H1 (cell line): Measurements from ENCODE around the gene SWI5. TPM values are rescaled to one million over a fixed set of nuclear protein-coding genes. Genes with fewer than 3 reads are reported as not detected.

Source experiments
- NRF1 ChIP-seq: IDR thresholded peaks from 2 replicates; pipeline ENCODE4 v1.6.1; 2011; ENCODE audit warnings: mild to moderate bottlenecking, low read depth, low read length, improper control_type of control experiment
- polyA plus RNA-seq, 7 experiments: library from polyadenylated mRNA; depleted of rRNA in 3 of 7; stranded (reverse) in 5 of 7; unstranded in 2 of 7; fragments of >200 nt in 5 of 7; fragments of 200-250 nt in 2 of 7; gene quantifications; 1 replicate in 5 of 7; 2 replicates in 1 of 7; 4 replicates in 1 of 7; pipeline versions ENCODE4 v1.2.1 to v1.2.3, GENCODE V29; 2011 to 2013; ENCODE audit warnings: missing spikeins in 2 of 7, mixed read lengths in 2 of 7
- total RNA-seq: library from RNA; stranded (reverse); fragmentation: NEBNext Ultra II Directional; extraction: Animal tissue kit (Norgen Biotek cat#: 25700); gene quantifications from 2 replicates; pipeline ENCODE4 v1.2.1, GENCODE V29; 2021
- TF ChIP-seq, protein P1 (sequence below), 3 experiments: IDR thresholded peaks; 1 replicate in 2 of 3; 2 replicates in 1 of 3; pipeline versions ENCODE4 v1.5.1 to v1.6.1; 2011; ENCODE audit warnings: low read length in 3 of 3, mild to moderate bottlenecking in 3 of 3, inconsistent platforms in 2 of 3, low read depth in 1 of 3, moderate library complexity in 1 of 3; ENCODE audit not compliant: insufficient read depth in 1 of 3; ENCODE audit errors: control extremely low read depth in 1 of 3
- TF ChIP-seq, protein P2 (sequence below): fragments of 300-600 bp; sonication (generic); IDR thresholded peaks from 2 replicates; pipeline ENCODE4 v1.7.1; 2012; ENCODE audit warnings: low read length, moderate library complexity, mild to moderate bottlenecking, inconsistent platforms; ENCODE audit not compliant: insufficient replicate concordance

SWI5 gene
- total and polyA plus RNA-seq, 2 of the 8 experiments (the other 6 are each of a cell fraction or from before 2014, with no cell fraction given), result 29.0 to 59.5 TPM

DNA sequence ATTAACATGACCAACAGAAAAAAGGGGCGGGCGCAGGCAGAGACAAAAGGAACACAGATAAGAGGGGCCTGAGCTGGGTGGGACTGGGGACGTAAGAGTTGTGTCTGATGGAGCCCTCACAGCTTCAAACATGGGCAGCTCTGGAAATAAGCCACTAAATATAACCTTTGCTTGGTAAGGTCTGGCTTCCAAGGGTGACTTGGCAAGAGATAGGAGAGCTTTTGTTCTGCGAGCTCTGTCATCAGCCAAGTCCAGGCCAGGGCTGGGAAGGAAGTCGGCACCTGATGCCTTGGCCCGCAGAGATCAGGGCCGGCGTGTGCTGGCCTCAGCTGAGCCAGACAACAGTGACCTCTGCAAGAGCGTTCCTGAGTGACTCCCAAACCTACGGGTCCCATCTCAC lies 34.4 kb downstream of the SWI5 start (continued):
- TF ChIP-seq, protein P1, sequence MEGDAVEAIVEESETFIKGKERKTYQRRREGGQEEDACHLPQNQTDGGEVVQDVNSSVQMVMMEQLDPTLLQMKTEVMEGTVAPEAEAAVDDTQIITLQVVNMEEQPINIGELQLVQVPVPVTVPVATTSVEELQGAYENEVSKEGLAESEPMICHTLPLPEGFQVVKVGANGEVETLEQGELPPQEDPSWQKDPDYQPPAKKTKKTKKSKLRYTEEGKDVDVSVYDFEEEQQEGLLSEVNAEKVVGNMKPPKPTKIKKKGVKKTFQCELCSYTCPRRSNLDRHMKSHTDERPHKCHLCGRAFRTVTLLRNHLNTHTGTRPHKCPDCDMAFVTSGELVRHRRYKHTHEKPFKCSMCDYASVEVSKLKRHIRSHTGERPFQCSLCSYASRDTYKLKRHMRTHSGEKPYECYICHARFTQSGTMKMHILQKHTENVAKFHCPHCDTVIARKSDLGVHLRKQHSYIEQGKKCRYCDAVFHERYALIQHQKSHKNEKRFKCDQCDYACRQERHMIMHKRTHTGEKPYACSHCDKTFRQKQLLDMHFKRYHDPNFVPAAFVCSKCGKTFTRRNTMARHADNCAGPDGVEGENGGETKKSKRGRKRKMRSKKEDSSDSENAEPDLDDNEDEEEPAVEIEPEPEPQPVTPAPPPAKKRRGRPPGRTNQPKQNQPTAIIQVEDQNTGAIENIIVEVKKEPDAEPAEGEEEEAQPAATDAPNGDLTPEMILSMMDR (IDR thresholded peaks at IDR 0.05; ENCODE audit: control extremely low read depth in 1 of 3, insufficient read depth in 1 of 3, low read depth in 1 of 3, low read length in 3 of 3), result no peak
- TF ChIP-seq, protein P2, sequence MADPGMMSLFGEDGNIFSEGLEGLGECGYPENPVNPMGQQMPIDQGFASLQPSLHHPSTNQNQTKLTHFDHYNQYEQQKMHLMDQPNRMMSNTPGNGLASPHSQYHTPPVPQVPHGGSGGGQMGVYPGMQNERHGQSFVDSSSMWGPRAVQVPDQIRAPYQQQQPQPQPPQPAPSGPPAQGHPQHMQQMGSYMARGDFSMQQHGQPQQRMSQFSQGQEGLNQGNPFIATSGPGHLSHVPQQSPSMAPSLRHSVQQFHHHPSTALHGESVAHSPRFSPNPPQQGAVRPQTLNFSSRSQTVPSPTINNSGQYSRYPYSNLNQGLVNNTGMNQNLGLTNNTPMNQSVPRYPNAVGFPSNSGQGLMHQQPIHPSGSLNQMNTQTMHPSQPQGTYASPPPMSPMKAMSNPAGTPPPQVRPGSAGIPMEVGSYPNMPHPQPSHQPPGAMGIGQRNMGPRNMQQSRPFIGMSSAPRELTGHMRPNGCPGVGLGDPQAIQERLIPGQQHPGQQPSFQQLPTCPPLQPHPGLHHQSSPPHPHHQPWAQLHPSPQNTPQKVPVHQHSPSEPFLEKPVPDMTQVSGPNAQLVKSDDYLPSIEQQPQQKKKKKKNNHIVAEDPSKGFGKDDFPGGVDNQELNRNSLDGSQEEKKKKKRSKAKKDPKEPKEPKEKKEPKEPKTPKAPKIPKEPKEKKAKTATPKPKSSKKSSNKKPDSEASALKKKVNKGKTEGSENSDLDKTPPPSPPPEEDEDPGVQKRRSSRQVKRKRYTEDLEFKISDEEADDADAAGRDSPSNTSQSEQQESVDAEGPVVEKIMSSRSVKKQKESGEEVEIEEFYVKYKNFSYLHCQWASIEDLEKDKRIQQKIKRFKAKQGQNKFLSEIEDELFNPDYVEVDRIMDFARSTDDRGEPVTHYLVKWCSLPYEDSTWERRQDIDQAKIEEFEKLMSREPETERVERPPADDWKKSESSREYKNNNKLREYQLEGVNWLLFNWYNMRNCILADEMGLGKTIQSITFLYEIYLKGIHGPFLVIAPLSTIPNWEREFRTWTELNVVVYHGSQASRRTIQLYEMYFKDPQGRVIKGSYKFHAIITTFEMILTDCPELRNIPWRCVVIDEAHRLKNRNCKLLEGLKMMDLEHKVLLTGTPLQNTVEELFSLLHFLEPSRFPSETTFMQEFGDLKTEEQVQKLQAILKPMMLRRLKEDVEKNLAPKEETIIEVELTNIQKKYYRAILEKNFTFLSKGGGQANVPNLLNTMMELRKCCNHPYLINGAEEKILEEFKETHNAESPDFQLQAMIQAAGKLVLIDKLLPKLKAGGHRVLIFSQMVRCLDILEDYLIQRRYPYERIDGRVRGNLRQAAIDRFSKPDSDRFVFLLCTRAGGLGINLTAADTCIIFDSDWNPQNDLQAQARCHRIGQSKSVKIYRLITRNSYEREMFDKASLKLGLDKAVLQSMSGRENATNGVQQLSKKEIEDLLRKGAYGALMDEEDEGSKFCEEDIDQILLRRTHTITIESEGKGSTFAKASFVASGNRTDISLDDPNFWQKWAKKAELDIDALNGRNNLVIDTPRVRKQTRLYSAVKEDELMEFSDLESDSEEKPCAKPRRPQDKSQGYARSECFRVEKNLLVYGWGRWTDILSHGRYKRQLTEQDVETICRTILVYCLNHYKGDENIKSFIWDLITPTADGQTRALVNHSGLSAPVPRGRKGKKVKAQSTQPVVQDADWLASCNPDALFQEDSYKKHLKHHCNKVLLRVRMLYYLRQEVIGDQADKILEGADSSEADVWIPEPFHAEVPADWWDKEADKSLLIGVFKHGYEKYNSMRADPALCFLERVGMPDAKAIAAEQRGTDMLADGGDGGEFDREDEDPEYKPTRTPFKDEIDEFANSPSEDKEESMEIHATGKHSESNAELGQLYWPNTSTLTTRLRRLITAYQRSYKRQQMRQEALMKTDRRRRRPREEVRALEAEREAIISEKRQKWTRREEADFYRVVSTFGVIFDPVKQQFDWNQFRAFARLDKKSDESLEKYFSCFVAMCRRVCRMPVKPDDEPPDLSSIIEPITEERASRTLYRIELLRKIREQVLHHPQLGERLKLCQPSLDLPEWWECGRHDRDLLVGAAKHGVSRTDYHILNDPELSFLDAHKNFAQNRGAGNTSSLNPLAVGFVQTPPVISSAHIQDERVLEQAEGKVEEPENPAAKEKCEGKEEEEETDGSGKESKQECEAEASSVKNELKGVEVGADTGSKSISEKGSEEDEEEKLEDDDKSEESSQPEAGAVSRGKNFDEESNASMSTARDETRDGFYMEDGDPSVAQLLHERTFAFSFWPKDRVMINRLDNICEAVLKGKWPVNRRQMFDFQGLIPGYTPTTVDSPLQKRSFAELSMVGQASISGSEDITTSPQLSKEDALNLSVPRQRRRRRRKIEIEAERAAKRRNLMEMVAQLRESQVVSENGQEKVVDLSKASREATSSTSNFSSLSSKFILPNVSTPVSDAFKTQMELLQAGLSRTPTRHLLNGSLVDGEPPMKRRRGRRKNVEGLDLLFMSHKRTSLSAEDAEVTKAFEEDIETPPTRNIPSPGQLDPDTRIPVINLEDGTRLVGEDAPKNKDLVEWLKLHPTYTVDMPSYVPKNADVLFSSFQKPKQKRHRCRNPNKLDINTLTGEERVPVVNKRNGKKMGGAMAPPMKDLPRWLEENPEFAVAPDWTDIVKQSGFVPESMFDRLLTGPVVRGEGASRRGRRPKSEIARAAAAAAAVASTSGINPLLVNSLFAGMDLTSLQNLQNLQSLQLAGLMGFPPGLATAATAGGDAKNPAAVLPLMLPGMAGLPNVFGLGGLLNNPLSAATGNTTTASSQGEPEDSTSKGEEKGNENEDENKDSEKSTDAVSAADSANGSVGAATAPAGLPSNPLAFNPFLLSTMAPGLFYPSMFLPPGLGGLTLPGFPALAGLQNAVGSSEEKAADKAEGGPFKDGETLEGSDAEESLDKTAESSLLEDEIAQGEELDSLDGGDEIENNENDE, result no peak
- no peak for TF ChIP-seq NRF1
